Measurements from ENCODE around the gene KYAT1. TPM values are rescaled to one million over a fixed set of nuclear protein-coding genes. Genes with fewer than 3 reads are reported as not detected.

KYAT1 gene
- total RNA-seq, 1 experiment from 2014 or later = 7.8 TPM

DNA sequence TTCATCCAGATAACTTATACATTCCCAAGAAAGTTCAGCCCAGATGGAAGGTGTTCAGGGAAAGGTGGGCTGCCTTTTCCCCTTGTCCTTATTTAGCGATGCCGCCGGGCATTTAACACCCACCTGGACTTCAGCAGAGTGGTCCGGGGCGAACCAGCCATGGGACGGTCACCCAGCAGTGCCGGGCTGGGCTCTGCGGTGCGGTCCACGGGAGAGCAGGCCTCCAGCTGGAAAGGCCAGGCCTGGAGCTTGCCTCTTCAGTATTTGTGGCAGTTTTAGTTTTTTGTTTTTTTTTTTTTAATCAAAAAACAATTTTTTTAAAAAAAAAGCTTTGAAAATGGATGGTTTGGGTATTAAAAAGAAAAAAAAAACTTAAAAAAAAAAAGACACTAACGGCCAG lies 35.0 kb upstream of the KYAT1 start:
- no TSS peak for BruUV-seq (replicated peaks)
- POLR2A ChIA-PET = no interaction called here
- DNase-seq = no peak
- intact Hi-C loops (cut with micrococcal nuclease; ENCODE audit: unreplicated experiment) = no loop called here
- Mint-ChIP-seq H3K27ac (ENCODE audit: unreplicated experiment) (no peak overlapping the region), H3K4me3 (ENCODE audit: unreplicated experiment) (no peak overlapping the region), H3K36me3 (ENCODE audit: insufficient read depth, unreplicated experiment) (peaks cover 42% of the 10 kb centered on the region), H3K9me3 (ENCODE audit: unreplicated experiment) (no peaks in the 10 kb centered on the region), H3K27me3 (ENCODE audit: insufficient read depth, unreplicated experiment) (no peaks in the 10 kb centered on the region), H3K4me1 (ENCODE audit: low read depth, unreplicated experiment) (peaks cover 20% of the 10 kb centered on the region)
- CTCF ChIA-PET = no interaction called here
- Histone ChIP-seq H3K36me3 (ENCODE audit: control insufficient read depth, insufficient read depth, low read length) (no peaks in the 10 kb centered on the region; the same call in 1 of the 2 replicates), H3K4me3 (ENCODE audit: low read depth, low read length) (no peak overlapping the region), H3K4me1 (peaks cover 12% of the 10 kb centered on the region), H3K9me3 (no peaks in the 10 kb centered on the region), H3K27me3 (replicated peaks; ENCODE audit: control insufficient read depth, insufficient read depth, low read length) (no peaks in the 10 kb centered on the region)
- TF ChIP-seq, protein P1, sequence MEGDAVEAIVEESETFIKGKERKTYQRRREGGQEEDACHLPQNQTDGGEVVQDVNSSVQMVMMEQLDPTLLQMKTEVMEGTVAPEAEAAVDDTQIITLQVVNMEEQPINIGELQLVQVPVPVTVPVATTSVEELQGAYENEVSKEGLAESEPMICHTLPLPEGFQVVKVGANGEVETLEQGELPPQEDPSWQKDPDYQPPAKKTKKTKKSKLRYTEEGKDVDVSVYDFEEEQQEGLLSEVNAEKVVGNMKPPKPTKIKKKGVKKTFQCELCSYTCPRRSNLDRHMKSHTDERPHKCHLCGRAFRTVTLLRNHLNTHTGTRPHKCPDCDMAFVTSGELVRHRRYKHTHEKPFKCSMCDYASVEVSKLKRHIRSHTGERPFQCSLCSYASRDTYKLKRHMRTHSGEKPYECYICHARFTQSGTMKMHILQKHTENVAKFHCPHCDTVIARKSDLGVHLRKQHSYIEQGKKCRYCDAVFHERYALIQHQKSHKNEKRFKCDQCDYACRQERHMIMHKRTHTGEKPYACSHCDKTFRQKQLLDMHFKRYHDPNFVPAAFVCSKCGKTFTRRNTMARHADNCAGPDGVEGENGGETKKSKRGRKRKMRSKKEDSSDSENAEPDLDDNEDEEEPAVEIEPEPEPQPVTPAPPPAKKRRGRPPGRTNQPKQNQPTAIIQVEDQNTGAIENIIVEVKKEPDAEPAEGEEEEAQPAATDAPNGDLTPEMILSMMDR (IDR thresholded peaks at IDR 0.05; ENCODE audit: insufficient read depth in 1 of 2, low read depth in 1 of 2, low read length in 1 of 2, severe bottlenecking in 1 of 2, unreplicated experiment in 1 of 2) = no peak

DNA sequence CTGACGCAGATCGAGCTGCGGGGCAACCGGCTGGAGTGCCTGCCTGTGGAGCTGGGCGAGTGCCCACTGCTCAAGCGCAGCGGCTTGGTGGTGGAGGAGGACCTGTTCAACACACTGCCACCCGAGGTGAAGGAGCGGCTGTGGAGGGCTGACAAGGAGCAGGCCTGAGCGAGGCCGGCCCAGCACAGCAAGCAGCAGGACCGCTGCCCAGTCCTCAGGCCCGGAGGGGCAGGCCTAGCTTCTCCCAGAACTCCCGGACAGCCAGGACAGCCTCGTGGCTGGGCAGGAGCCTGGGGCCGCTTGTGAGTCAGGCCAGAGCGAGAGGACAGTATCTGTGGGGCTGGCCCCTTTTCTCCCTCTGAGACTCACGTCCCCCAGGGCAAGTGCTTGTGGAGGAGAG lies 34.5 kb upstream of the KYAT1 start:
- peaks cover 18% of the 10 kb centered on the region for H3K4me1 ChIP-seq
- CTCF ChIA-PET = no interaction called here
- TF ChIP-seq, protein P1 (IDR thresholded peaks at IDR 0.05; ENCODE audit: insufficient read depth in 1 of 2, low read depth in 1 of 2, low read length in 1 of 2, severe bottlenecking in 1 of 2, unreplicated experiment in 1 of 2) = no peak
- H3K4me1 Mint-ChIP-seq (ENCODE audit: low read depth, unreplicated experiment) = peaks cover 23% of the 10 kb centered on the region
- no peaks in the 10 kb centered on the region for H3K9me3 ChIP-seq
- no TSS peak for BruUV-seq (replicated peaks)
- H3K36me3 Mint-ChIP-seq (ENCODE audit: insufficient read depth, unreplicated experiment) = peaks cover 44% of the 10 kb centered on the region
- H3K4me3 ChIP-seq (ENCODE audit: low read depth, low read length) = no peak overlapping the region
- no peak overlapping the region for H3K27ac Mint-ChIP-seq (ENCODE audit: unreplicated experiment)
- DNase-seq = no peak
- no peaks in the 10 kb centered on the region for H3K9me3 Mint-ChIP-seq (ENCODE audit: unreplicated experiment)
- no peaks in the 10 kb centered on the region for H3K27me3 ChIP-seq (replicated peaks; ENCODE audit: control insufficient read depth, insufficient read depth, low read length)
- H3K4me3 Mint-ChIP-seq (ENCODE audit: unreplicated experiment) = no peak overlapping the region
- no peaks in the 10 kb centered on the region; the same call in 1 of the 2 replicates for H3K36me3 ChIP-seq (ENCODE audit: control insufficient read depth, insufficient read depth, low read length)
- H3K27me3 Mint-ChIP-seq (ENCODE audit: insufficient read depth, unreplicated experiment) = no peaks in the 10 kb centered on the region
- intact Hi-C loops (cut with micrococcal nuclease; ENCODE audit: unreplicated experiment) = no loop called here
- POLR2A ChIA-PET = interaction anchor here (0.5 kb wide), 1 partner anchor 33 kb away, joined by 6 read pairs; no protein-coding TSS in a partner anchor

DNA sequence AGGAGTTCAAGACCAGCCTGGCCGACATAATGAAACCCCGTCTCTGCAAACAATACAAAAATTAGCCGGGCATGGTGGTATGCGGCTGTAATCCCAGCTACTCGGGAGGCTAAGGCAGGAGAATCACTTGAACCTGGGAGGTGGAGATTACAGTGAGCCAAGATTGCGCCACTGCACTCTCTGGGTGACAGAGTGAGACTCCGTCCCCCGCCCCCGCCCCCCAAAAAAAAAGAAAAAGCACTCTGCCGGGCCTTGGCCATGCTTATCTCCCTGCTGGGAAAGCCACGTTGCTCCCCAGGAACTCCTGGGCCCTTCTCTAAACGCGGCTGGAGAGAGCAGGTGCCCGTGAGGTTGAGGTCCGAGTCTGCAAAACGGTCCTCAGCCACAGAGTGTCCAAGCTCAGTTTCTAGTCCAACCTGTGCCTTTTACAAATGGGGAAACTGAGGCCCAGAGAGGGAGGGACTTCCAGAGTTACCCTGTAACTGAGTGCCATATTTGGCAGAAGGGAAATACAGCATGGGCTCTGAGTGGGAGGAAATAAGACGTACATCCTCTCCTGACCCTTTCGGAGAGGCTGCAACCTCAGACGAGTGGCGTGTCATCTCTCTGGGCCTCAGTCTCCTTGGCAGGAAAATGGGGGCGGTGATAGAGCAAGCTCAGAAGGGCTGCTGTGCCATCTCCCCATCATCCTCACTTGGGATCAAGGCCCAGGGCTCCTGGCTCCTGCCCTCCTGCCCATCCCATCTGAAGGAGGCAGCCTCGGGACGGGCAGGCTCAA lies 32.4 kb upstream of the KYAT1 start:
- no peaks in the 10 kb centered on the region for H3K9me3 Mint-ChIP-seq (ENCODE audit: unreplicated experiment)
- H3K4me1 ChIP-seq = peaks cover 19% of the 10 kb centered on the region
- H3K36me3 ChIP-seq (ENCODE audit: control insufficient read depth, insufficient read depth, low read length) = no peaks in the 10 kb centered on the region; the same call in 1 of the 2 replicates
- no peak overlapping the region for H3K4me3 ChIP-seq (ENCODE audit: low read depth, low read length)
- H3K36me3 Mint-ChIP-seq (ENCODE audit: insufficient read depth, unreplicated experiment) = peaks cover 57% of the 10 kb centered on the region
- TF ChIP-seq, protein P1 (IDR thresholded peaks at IDR 0.05; ENCODE audit: insufficient read depth in 1 of 2, low read depth in 1 of 2, low read length in 1 of 2, severe bottlenecking in 1 of 2, unreplicated experiment in 1 of 2) = no peak
- H3K27me3 ChIP-seq (replicated peaks; ENCODE audit: control insufficient read depth, insufficient read depth, low read length) = no peaks in the 10 kb centered on the region
- ChIA-PET POLR2A (no interaction called here), CTCF (no interaction called here)
- intact Hi-C loops (cut with micrococcal nuclease; ENCODE audit: unreplicated experiment) = no loop called here
- H3K27me3 Mint-ChIP-seq (ENCODE audit: insufficient read depth, unreplicated experiment) = no peaks in the 10 kb centered on the region
- H3K27ac Mint-ChIP-seq (ENCODE audit: unreplicated experiment) = no peak overlapping the region
- no TSS peak for BruUV-seq (replicated peaks)
- H3K9me3 ChIP-seq = no peaks in the 10 kb centered on the region
- no peak overlapping the region for H3K4me3 Mint-ChIP-seq (ENCODE audit: unreplicated experiment)
- no peak for DNase-seq
- peaks cover 27% of the 10 kb centered on the region for H3K4me1 Mint-ChIP-seq (ENCODE audit: low read depth, unreplicated experiment)

Data from Caco-2 (cell line).